GM12801 (cell line): ENCODE data around the gene P2RX1.

Experiments used
- CTCF ChIP-seq: IDR thresholded peaks from one replicate; pipeline ENCODE4 v1.5.1; 2011; ENCODE audit warnings: control low read depth; ENCODE audit not compliant: insufficient read length; ENCODE audit errors: extremely low read depth

Gene P2RX1

GRCh38 chr17:3921006-3921405 is 4.7 kb upstream of the P2RX1 start:
- TF ChIP-seq CTCF = no peak

GRCh38 chr17:3919123-3919624 is 2.9 kb upstream of the P2RX1 start:
- TF ChIP-seq CTCF = no peak

- no peak for TF ChIP-seq CTCF
These were observed 2.3 kb upstream of the P2RX1 start for GRCh38 chr17:3918372-3919122.

GRCh38 chr17:3917391-3917931 is 1.2 kb upstream of the P2RX1 start:
- TF ChIP-seq CTCF = no peak

GRCh38 chr17:3916825-3917224 is 560 bp upstream of the P2RX1 start:
- no peak for TF ChIP-seq CTCF

GRCh38 chr17:3915581-3915994 is 677 bp downstream of the P2RX1 start:
- no peak for TF ChIP-seq CTCF

GRCh38 chr17:3914312-3914670 is 2.0 kb downstream of the P2RX1 start:
- no peak for TF ChIP-seq CTCF
